ENCODE measurements around the gene ZNF175. TPM values are rescaled to one million over a fixed set of nuclear protein-coding genes. Genes with fewer than 3 reads are reported as not detected.

Gene ZNF175
- total and polyA plus RNA-seq, 9 of the 15 experiments (the other 6 are each of a cell fraction or from before 2014, with no cell fraction given): 3.7 to 37.9 (median 14.0) TPM

- TF ChIP-seq ZNF395 (CRISPR knock-in tag; IDR thresholded peaks at IDR 0.05) (0 out of 2 replicates have a peak, but pooled peaks have one; percentile 43), CAMTA2 (CRISPR knock-in tag; conservative IDR thresholded peaks at IDR 0.05) (0 out of 2 replicates have a peak, but pooled peaks have one; percentile 19), SIN3A (IDR thresholded peaks at IDR 0.05; ENCODE audit: borderline replicate concordance in 2 of 2, control insufficient read depth in 1 of 2, low read depth in 2 of 2, low read length in 2 of 2) (peak; percentile 6 to 51; a peak in 1 of 4 replicates), YY1 (IDR thresholded peaks at IDR 0.05; ENCODE audit: borderline replicate concordance in 1 of 3, control insufficient read depth in 1 of 3, extremely low read depth in 1 of 3, insufficient read depth in 3 of 3, insufficient read length in 1 of 3, insufficient replicate concordance in 2 of 3, low read depth in 1 of 3, low read length in 2 of 3) (peak in 1 of 3 experiments; percentile 47), ZNF780A (CRISPR knock-in tag; IDR thresholded peaks at IDR 0.05) (peak; percentile 72; the same call in 1 of the 2 replicates), BHLHE40 (IDR thresholded peaks at IDR 0.05; ENCODE audit: low read length) (peak; percentile 33; the same call in 1 of the 2 replicates), SUPT5H (IDR thresholded peaks at IDR 0.05) (peak; percentile 25; the same call in 1 of the 2 replicates), CHD1 (IDR thresholded peaks at IDR 0.05; ENCODE audit: low read length) (peak; percentile 52), PHTF2 (CRISPR knock-in tag; IDR thresholded peaks at IDR 0.05) (no peak), CHD2 (IDR thresholded peaks at IDR 0.05; ENCODE audit: low read depth, low read length) (no peak), REST (IDR thresholded peaks at IDR 0.05; ENCODE audit: borderline replicate concordance) (peak; percentile 82), REST (CRISPR knock-in tag; IDR thresholded peaks at IDR 0.05; ENCODE audit: low read depth) (peak; percentile 40; the same call in 1 of the 2 replicates), GABPA (tag; conservative IDR thresholded peaks at IDR 0.05; ENCODE audit: low read depth) (0 out of 2 replicates have a peak, but pooled peaks have one; percentile 6), E2F8 (IDR thresholded peaks at IDR 0.05; ENCODE audit: low read depth, partially characterized antibody) (no peak)
Measured at GRCh38 chr19:51551673-51552432, 19.2 kb upstream of the ZNF175 start (continued).

Data from K562 (cell line).